ENCODE results near the gene LCK. TPM values are rescaled to one million over a fixed set of nuclear protein-coding genes. Genes with fewer than 3 reads are reported as not detected.
A peak's percentile ranks its signal among the peaks of the same experiment; 100 is the strongest.

LCK gene
- total and polyA plus RNA-seq, 9 of the 15 experiments (the other 6 are each of a cell fraction or from before 2014, with no cell fraction given), result 0.04 to 0.47 (median 0.13) TPM; not detected in 6

GRCh38 chr1:32291145-32291707 lies 40.2 kb downstream of the LCK start (continued):
- no peak for TF ChIP-seq PCBP2 (IDR thresholded peaks at IDR 0.05; ENCODE audit: low read depth, low read length, poor library complexity, severe bottlenecking)
- TF ChIP-seq NFE2 (IDR thresholded peaks at IDR 0.05; ENCODE audit: low read depth), result peak; percentile 47
- no peak for TF ChIP-seq GTF2B (IDR thresholded peaks at IDR 0.05; ENCODE audit: extremely low read depth, insufficient read length)
- TF ChIP-seq SMAD1 (IDR thresholded peaks at IDR 0.05; ENCODE audit: low read depth, low read length, partially characterized antibody), result no peak
- no peak for TF ChIP-seq E2F8 (IDR thresholded peaks at IDR 0.05; ENCODE audit: low read depth, partially characterized antibody)
- peak; percentile 37; the same call in 1 of the 2 replicates for TF ChIP-seq RFX7 (CRISPR knock-in tag; IDR thresholded peaks at IDR 0.05)
- TF ChIP-seq IRF9 (tag; IDR thresholded peaks at IDR 0.05), result no peak
- TF ChIP-seq HNRNPH1 (optimal IDR thresholded peaks at IDR 0.05; ENCODE audit: low read depth, low read length), result no peak
- TF ChIP-seq HES1 (IDR thresholded peaks at IDR 0.05; ENCODE audit: low read depth), result no peak
- TF ChIP-seq ETV6 (IDR thresholded peaks at IDR 0.05; ENCODE audit: borderline replicate concordance in 1 of 2, low read depth in 2 of 2, low read length in 1 of 2), result no peak
- TF ChIP-seq ETV6 (CRISPR knock-in tag; IDR thresholded peaks at IDR 0.05; ENCODE audit: borderline replicate concordance), result no peak
- TF ChIP-seq ZNF644 (tag; IDR thresholded peaks at IDR 0.05; ENCODE audit: low read depth), result no peak
- TF ChIP-seq REST (IDR thresholded peaks at IDR 0.05; ENCODE audit: borderline replicate concordance), result no peak
- TF ChIP-seq REST (CRISPR knock-in tag; IDR thresholded peaks at IDR 0.05; ENCODE audit: low read depth), result no peak

All from K562 (cell line).